KMS-11 (cell line): ENCODE measurements around the gene CDH2.

ENCODE experiments used
- H2AFZ ChIP-seq: fragments of 200-600 bp; sonication (generic); 2 replicates; pipeline ENCODE4 v1.6.1; 2016; ENCODE audit warnings: antibody characterized with exemption, mixed run types, low read depth
- H3K27ac ChIP-seq: fragments of 200-600 bp; sonication (generic); 2 replicates; pipeline ENCODE4 v1.6.1; 2016; ENCODE audit warnings: mild to moderate bottlenecking, mixed run types
- H3K27me3 ChIP-seq: fragments of 200-600 bp; sonication (generic); 2 replicates; pipeline ENCODE4 v1.6.1; 2017; ENCODE audit warnings: mild to moderate bottlenecking, low read depth, mixed run types, moderate library complexity; ENCODE audit not compliant: insufficient read depth
- H3K36me3 ChIP-seq: fragments of 200-600 bp; sonication (generic); 2 replicates; pipeline ENCODE4 v1.6.1; 2017; ENCODE audit warnings: mild to moderate bottlenecking, mixed run types; ENCODE audit not compliant: insufficient read depth
- H3K4me1 ChIP-seq: fragments of 200-600 bp; sonication (generic); 2 replicates; pipeline ENCODE4 v1.6.1; 2016; ENCODE audit warnings: mild to moderate bottlenecking, low read depth, mixed run types; ENCODE audit not compliant: poor library complexity, severe bottlenecking
- H3K4me2 ChIP-seq: fragments of 200-600 bp; sonication (generic); 2 replicates; pipeline ENCODE4 v1.7.0; 2016; ENCODE audit warnings: mild to moderate bottlenecking, mixed run types
- H3K4me3 ChIP-seq: fragments of 200-600 bp; sonication (generic); IDR thresholded peaks from 2 replicates; pipeline ENCODE4 v1.6.1; 2017; ENCODE audit warnings: low read depth, low read length, mixed read lengths; ENCODE audit not compliant: insufficient read depth
- H3K79me2 ChIP-seq: fragments of 200-600 bp; sonication (generic); 2 replicates; pipeline ENCODE4 v1.6.1; 2016; ENCODE audit warnings: low read depth, mixed run types; ENCODE audit not compliant: insufficient read depth
- H3K9ac ChIP-seq: fragments of 200-600 bp; sonication (generic); 2 replicates; pipeline ENCODE4 v1.6.1; 2016; ENCODE audit warnings: mild to moderate bottlenecking, mixed run types
- H4K20me1 ChIP-seq: fragments of 200-600 bp; sonication (generic); 2 replicates; pipeline ENCODE4 v1.6.1; 2016; ENCODE audit warnings: mild to moderate bottlenecking, mixed run types; ENCODE audit not compliant: insufficient read depth
- TF ChIP-seq, protein P1 (sequence below): fragments of 200-600 bp; sonication (generic); conservative IDR thresholded peaks from 2 replicates; pipeline ENCODE4 v1.6.1; 2017; ENCODE audit warnings: low read depth, mild to moderate bottlenecking, antibody characterized with exemption, low read length, moderate library complexity, mixed read lengths

CDH2 gene

DNA sequence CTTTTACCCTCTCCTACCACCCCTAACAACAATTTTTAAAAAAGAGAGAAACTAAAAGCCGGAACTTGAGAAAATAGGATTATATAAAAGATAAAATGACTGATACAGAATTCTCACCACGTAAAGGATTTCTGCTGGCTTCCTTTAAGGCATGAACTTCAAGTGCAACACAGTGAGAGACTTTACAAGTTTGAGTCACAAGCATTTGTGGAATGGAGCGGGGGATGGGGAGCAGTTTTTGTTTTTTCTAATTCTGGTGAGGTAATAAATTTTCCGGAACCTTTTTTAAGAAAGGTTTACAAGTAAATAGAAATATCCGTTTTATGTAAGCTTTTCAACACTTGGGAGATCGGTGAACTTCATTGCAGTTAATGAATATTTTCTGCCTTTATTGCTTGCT lies 1.8 kb upstream of the CDH2 start:
- no peaks in the 10 kb centered on the region; the same call in 1 of the 2 replicates for H3K27me3 ChIP-seq
- no peak overlapping the region for H3K4me3 ChIP-seq
- peak overlapping the region; percentile 73 for H3K4me2 ChIP-seq
- H4K20me1 ChIP-seq, result no peaks in the 10 kb centered on the region
- H3K79me2 ChIP-seq, result no peaks in the 10 kb centered on the region
- no peak overlapping the region for H3K27ac ChIP-seq
- H3K9ac ChIP-seq, result no peak overlapping the region; the same call in 1 of the 2 replicates
- no peaks in the 10 kb centered on the region for H3K36me3 ChIP-seq
- TF ChIP-seq, protein P1, sequence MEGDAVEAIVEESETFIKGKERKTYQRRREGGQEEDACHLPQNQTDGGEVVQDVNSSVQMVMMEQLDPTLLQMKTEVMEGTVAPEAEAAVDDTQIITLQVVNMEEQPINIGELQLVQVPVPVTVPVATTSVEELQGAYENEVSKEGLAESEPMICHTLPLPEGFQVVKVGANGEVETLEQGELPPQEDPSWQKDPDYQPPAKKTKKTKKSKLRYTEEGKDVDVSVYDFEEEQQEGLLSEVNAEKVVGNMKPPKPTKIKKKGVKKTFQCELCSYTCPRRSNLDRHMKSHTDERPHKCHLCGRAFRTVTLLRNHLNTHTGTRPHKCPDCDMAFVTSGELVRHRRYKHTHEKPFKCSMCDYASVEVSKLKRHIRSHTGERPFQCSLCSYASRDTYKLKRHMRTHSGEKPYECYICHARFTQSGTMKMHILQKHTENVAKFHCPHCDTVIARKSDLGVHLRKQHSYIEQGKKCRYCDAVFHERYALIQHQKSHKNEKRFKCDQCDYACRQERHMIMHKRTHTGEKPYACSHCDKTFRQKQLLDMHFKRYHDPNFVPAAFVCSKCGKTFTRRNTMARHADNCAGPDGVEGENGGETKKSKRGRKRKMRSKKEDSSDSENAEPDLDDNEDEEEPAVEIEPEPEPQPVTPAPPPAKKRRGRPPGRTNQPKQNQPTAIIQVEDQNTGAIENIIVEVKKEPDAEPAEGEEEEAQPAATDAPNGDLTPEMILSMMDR, result no peak
- H2AFZ ChIP-seq, result peak overlapping the region; percentile 88
- peaks cover 24% of the 10 kb centered on the region for H3K4me1 ChIP-seq

DNA sequence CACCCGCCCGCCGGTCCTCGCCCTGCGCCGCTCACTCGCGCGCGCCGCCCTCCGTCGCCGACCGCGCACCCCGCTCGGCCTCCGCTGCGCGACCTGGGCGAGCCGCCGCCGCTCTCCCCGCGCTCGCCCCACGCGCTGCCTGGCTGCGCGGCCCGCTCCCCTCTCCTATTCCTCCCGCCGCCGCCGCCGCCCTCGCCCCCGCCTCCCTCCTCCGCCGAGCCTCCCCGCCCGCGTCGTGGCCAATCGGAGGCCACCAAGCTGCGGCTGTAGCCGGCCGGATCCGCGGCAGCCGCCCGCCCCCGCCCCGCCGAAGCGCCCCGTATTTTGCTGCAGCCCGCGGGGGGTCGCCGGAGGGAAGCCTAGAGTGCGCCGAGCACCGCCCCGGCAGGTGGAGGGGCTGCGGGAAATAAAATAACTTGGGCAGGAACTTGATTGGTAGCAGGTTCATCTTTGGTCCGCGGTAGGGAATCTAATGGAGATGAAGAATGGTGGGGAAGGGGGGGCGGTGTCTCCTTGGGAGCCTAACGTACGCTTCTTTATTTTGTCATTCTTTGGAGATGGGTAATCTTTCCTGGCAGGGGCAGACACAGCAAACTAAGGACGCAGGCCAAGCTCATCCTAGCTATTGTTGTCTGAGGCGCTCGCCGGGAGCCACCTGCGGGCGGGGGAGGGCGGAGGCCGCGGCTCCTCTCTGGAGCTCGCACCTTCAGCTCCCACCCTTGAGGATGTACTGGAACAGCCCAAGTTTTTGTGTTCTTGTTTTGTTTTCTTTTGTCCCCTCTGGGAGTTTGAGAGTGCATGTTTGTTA lies 1.1 kb upstream of the CDH2 start:
- TF ChIP-seq, protein P1, result no peak
- Histone ChIP-seq H3K36me3 (no peaks in the 10 kb centered on the region), H3K4me3 (no peak overlapping the region), H3K27ac (no peak overlapping the region), H3K9ac (no peak overlapping the region; the same call in 1 of the 2 replicates), H4K20me1 (no peaks in the 10 kb centered on the region), H3K4me2 (peak overlapping the region; percentile 73), H3K4me1 (peaks cover 29% of the 10 kb centered on the region), H3K79me2 (no peaks in the 10 kb centered on the region), H2AFZ (peak overlapping the region; percentile 88), H3K27me3 (no peaks in the 10 kb centered on the region; the same call in 1 of the 2 replicates)

DNA sequence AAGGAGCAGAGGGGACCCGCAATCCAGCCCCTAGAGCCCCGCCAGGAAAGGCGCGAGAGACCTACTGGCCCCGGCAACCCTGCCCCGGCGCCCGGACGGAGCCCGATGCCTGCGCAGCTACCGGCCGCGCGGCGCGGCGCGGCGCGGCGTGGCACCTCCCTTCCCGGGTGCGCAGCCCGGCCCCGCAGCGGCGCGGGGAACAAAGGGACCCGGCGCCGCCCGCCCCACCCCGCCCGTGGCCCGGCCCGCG lies 307 bp downstream of the CDH2 start:
- TF ChIP-seq, protein P1, result no peak

DNA sequence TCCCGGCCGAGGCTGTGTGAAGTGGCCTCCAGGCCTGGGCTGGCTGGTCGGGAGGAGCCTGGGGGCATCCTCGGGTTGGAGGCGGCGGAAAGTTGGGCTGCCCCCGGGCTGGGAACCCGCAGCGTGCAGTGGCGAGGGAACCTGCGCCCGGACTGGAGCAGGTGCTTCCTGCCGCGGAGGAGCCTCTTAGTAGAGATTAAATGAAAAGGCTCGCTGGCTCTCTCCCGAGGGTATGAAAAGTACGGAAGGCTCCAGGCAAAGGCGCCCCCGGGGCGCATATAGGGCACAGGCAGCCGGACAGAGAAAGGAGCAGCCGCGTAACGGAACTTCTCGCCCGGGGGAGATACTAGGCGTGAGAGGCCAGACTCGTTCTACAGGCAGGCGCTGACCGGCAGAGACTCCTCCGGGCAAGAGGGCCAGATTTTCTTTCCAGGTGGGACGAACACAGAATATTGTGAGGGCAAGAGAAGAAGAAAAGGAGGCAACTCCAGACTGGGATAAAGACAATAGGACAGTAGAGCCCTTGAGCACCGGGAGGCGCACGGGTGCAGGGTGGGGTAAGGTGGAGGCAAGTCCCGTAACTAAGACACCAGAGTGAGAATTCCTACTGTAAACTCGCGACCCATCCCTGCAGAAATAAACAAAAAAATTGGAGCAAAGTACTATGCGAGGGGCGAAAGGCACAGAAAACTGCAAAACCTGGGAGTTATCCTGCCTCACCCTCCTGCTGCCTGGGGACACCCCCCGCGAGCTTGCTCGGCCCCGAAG lies 816 bp downstream of the CDH2 start:
- peak overlapping the region; percentile 16; the same call in 1 of the 2 replicates for H3K9ac ChIP-seq
- H3K27me3 ChIP-seq, result no peaks in the 10 kb centered on the region; the same call in 1 of the 2 replicates
- H3K27ac ChIP-seq, result no peak overlapping the region
- H3K4me1 ChIP-seq, result peaks cover 29% of the 10 kb centered on the region
- peak overlapping the region; percentile 80 for H2AFZ ChIP-seq
- H3K4me2 ChIP-seq, result peak overlapping the region; percentile 78
- no peaks in the 10 kb centered on the region for H3K36me3 ChIP-seq
- H4K20me1 ChIP-seq, result no peaks in the 10 kb centered on the region
- no peak overlapping the region for H3K4me3 ChIP-seq
- H3K79me2 ChIP-seq, result no peaks in the 10 kb centered on the region
- TF ChIP-seq, protein P1, result no peak

More for the DNA sequence above, 307 bp downstream of the CDH2 start:
- Histone ChIP-seq H3K4me1 (peaks cover 29% of the 10 kb centered on the region), H2AFZ (peak overlapping the region; percentile 80), H3K4me3 (no peak overlapping the region), H3K27ac (no peak overlapping the region), H3K79me2 (no peaks in the 10 kb centered on the region), H3K9ac (peak overlapping the region; percentile 16; the same call in 1 of the 2 replicates), H3K27me3 (no peaks in the 10 kb centered on the region; the same call in 1 of the 2 replicates), H4K20me1 (no peaks in the 10 kb centered on the region), H3K36me3 (no peaks in the 10 kb centered on the region), H3K4me2 (peak overlapping the region; percentile 78)
